GM20000 (cell line): Measurements from ENCODE around the gene GLA.

Source experiments
- DNase-seq: peaks from one replicate; pipeline ENCODE4 v3.0.0; 2012; ENCODE audit warnings: low spot score
- CTCF ChIP-seq: IDR thresholded peaks from 2 replicates; pipeline ENCODE4 v1.5.1; 2012; ENCODE audit warnings: mild to moderate bottlenecking, control low read depth; ENCODE audit errors: extremely low read depth, missing control alignments

The GLA gene

GRCh38 chrX:101398694-101399093, 9.0 kb downstream of the GLA start:
- no peak for TF ChIP-seq CTCF

GRCh38 chrX:101397779-101398178, 9.9 kb downstream of the GLA start:
- DNase-seq, result no peak
- TF ChIP-seq CTCF, result no peak

More at GRCh38 chrX:101398694-101399093, 9.0 kb downstream of the GLA start:
- no peak for DNase-seq

GRCh38 chrX:101395789-101396188, 11.9 kb downstream of the GLA start:
- TF ChIP-seq CTCF, result no peak
- no peak for DNase-seq

DNA sequence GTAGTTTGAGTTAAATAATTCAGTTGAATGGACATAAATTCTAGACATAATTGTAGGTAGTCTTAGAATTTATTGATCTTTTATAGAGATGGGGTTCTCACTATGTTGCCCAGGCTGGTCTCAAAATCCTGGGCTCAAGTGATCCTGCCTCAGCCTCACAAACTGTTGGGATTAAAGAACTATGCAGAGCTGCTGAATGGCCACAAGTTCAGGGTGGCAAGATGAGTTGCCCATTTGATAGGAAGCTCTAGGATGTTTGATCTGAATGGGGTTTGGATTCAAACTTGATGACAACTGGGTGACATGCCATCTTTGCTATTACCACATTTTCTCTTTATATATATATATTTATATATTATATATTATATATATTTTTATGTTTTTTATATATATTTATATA, 13.4 kb downstream of the GLA start:
- no peak for TF ChIP-seq CTCF
- no peak for DNase-seq

- no peak for TF ChIP-seq CTCF
- DNase-seq, result no peak
These were observed 14.0 kb downstream of the GLA start for GRCh38 chrX:101393530-101394305.

- DNase-seq, result no peak
- TF ChIP-seq CTCF, result no peak
These were observed 15.9 kb downstream of the GLA start for GRCh38 chrX:101391831-101392230.

DNA sequence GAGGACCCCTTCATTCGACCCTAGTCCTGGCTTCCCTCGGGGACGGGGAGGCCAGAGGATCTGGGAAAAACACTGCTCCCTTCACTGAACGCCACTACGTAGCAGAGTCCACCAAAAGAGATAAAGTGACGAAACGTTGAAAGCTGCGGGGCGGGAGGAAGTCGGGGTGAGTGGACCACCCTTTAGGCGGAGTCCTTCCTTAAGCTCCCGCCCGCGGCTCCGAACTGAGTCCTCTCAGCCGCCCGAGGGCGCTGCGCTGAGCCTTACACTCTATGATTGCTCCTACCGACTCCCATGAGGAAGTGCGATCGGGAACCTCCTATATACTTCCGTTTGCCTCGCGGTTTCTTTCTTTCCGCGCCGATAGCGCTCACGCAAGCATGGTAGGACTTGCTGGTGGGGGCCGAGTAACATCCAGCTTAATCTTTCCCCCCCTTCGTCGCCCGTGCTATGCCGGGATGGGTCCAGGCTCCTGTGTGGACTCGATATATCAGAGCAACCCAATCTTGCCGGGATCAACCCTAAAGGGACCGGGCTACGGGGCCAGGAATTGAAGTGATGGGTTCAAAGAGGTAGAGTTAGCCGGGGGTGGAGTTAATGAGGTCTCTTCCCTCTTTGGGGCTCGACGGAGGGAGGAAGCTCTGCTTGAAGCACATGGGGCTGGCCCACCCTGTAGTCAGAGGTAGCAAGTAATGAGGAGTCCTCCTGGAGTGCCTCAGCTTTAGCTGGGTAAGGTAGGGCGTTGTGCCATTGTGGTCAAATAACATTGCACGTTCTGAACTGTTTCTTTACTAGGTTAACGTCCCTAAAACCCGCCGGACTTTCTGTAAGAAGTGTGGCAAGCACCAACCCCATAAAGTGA, 16.8 kb downstream of the GLA start, which contains the start of gene RPL36A:
Gene RPL36A (plus strand): TSS at position 348 of the 862 bp plus-strand sequence. CDS start 33 bp downstream, at position 381.
- TF ChIP-seq CTCF, result peak; percentile 46
- peak; percentile 70 for DNase-seq
